Fibroblast of villous mesenchyme (primary cell): ENCODE results near the gene ISG15. TPM values are rescaled to one million over a fixed set of nuclear protein-coding genes. Genes with fewer than 3 reads are reported as not detected.
"Not testable (repeated sequence)": the region's sequence is repeated elsewhere in the genome, so short reads cannot be mapped to it uniquely, and the experiment has no call there.

Source experiments
- DNase-seq: peaks from one replicate; pipeline ENCODE4 v3.0.0-alpha.2; 2010; ENCODE audit warnings: low read depth
- H3K4me3 ChIP-seq: 2 replicates; pipeline ENCODE4 v1.5.1; 2011; ENCODE audit warnings: low read depth, mild to moderate bottlenecking, low read length
- CTCF ChIP-seq: IDR thresholded peaks from 2 replicates; pipeline ENCODE4 v1.5.1; 2012; ENCODE audit warnings: low read depth, mild to moderate bottlenecking, low read length; ENCODE audit not compliant: insufficient read depth
- total RNA-seq: library from RNA; depleted of rRNA; stranded (reverse); fragments of >200 nt; gene quantifications from 2 replicates; pipeline ENCODE4 v1.2.3, GENCODE V29; 2012

ISG15 gene
- total RNA-seq, 1 donor = 137 TPM

DNA sequence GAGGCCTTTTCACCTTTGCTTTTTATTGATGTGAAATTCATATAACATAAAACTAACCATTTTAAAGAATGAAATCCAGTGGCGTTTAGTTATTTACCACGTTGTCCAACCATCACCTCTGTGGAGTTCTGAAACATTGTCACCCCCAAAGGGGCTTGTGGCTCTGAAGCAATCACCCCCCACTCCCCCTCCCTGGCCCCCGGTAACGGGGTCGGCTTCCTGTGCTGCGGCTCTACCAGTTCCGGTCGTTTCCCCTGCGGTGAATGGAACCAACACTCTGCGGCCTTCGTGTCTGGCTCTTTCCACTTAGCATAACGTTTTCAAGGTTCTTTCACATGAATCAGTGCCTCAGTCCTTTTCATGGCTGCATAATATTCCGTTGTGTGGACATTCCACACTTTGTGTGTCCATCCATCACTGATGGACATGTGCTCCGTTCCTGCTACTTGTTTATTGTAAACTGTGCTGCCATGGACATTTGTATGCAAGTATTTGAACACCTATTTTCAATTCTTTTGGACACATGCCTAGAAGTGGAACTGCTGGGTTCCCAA is 1.8 kb upstream of the ISG15 start:
- TF ChIP-seq CTCF = no peak
- no peak overlapping the region for H3K4me3 ChIP-seq
- no peak for DNase-seq

- DNase-seq = not testable (repeated sequence)
- H3K4me3 ChIP-seq = peak overlapping the region; percentile 80
Observed at GRCh38 chr1:1012736-1013104, 577 bp upstream of the ISG15 start.

GRCh38 chr1:1013922-1014648 is 788 bp downstream of the ISG15 start:
- no peak for DNase-seq
- peak overlapping the region; percentile 80 for H3K4me3 ChIP-seq
- peak; percentile 2 for TF ChIP-seq CTCF

- H3K4me3 ChIP-seq = peak overlapping the region; percentile 80
- peak; percentile 51 for TF ChIP-seq CTCF
- DNase-seq = no peak
Observed at GRCh38 chr1:1014799-1015681, 1.7 kb downstream of the ISG15 start.

GRCh38 chr1:1017397-1018320 is 4.4 kb downstream of the ISG15 start:
- DNase-seq, H3K4me3 ChIP-seq: not testable (repeated sequence)

GRCh38 chr1:1018321-1018685 is 5.0 kb downstream of the ISG15 start:
- DNase-seq, H3K4me3 ChIP-seq: not testable (repeated sequence)

DNA sequence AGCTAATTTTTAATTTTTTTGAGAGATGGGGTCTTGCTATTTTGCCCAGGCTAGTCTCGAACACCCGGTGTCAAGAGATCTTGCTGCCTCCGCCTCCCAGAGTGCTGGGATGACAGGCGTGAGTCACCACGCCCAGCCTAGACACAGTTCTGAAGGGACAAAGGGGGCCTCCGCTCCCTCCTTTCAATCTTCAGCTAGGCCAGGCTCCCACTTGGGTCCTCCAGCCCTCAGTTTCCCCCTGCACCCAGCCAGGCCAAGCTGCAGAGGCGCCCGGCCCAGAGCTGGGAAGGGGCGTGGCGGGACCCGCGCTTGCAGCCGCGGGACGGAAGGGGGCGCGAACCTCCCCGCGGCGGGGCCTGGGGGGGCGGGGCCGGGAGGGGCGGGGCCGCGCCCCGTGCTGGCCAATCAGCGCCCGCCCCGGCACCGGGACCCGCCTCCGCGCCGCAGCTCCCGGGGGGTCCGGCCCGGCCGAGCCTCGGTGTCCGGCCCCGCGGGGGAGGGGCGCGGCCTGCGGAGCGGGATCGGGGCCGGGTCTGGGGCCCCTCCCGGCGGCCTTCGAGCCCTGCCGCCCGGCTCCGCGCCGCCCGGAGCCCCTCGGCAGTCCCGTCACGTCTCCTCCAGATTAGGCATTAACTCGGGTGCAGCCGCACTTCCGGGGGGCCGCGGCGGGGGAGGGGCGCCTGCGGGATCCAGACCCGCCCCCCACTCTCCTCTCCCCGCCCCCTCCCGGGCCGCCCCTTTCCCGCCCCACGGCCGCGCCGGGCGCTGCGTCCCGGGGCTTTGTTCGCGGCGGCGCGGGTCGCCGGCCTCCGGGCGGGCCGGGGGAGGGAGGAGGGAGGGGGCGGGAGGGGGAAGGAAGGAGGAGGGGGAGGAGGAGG is 6.1 kb downstream of the ISG15 start:
- TF ChIP-seq CTCF = peak; percentile 40
- H3K4me3 ChIP-seq = peak overlapping the region; percentile 50
- peak; percentile 87 for DNase-seq
